ENCODE data around the gene GALC.

The GALC gene

GRCh38 chr14:87960013-87960787, 32.8 kb downstream of the GALC start:
- no peak for TF ChIP-seq CTCF (IDR thresholded peaks at IDR 0.05)
- Histone ChIP-seq H3K9me3 (no peaks in the 10 kb centered on the region), H3K27ac (no peak overlapping the region), H3K4me1 (no peaks in the 10 kb centered on the region), H3K27me3 (no peaks in the 10 kb centered on the region), H3K4me3 (no peak overlapping the region), H3K36me3 (peaks cover 38 to 59% (median 39%) of the 10 kb centered on the region in 3 donors)
- DNase-seq, result no peak
- intact Hi-C loops (cut with DNase I; ENCODE audit: low total_unique reads), result no loop called here

GRCh38 chr14:87955501-87955900, 37.5 kb downstream of the GALC start:
- H3K36me3 ChIP-seq, result peaks cover 10 to 33% (median 14%) of the 10 kb centered on the region in 3 donors
- no peak overlapping the region for H3K4me3 ChIP-seq
- H3K4me1 ChIP-seq, result no peaks in the 10 kb centered on the region
- intact Hi-C loops (cut with DNase I; ENCODE audit: low total_unique reads), result no loop called here
- no peak overlapping the region for H3K27ac ChIP-seq
- DNase-seq, result no peak
- no peak for TF ChIP-seq CTCF (IDR thresholded peaks at IDR 0.05)
- no peaks in the 10 kb centered on the region for H3K27me3 ChIP-seq
- no peaks in the 10 kb centered on the region for H3K9me3 ChIP-seq

- no peaks in the 10 kb centered on the region for H3K9me3 ChIP-seq
- no peaks in the 10 kb centered on the region for H3K4me1 ChIP-seq
- intact Hi-C loops (cut with DNase I; ENCODE audit: low total_unique reads), result no loop called here
- no peak overlapping the region for H3K27ac ChIP-seq
- DNase-seq, result no peak
- peaks cover 10 to 29% (median 13%) of the 10 kb centered on the region in 3 donors for H3K36me3 ChIP-seq
- no peaks in the 10 kb centered on the region for H3K27me3 ChIP-seq
- TF ChIP-seq CTCF (IDR thresholded peaks at IDR 0.05), result no peak
- H3K4me3 ChIP-seq, result no peak overlapping the region
Measured at GRCh38 chr14:87952307-87953094, 40.5 kb downstream of the GALC start.

- no peak for DNase-seq
- Histone ChIP-seq H3K4me3 (no peak overlapping the region), H3K27me3 (no peaks in the 10 kb centered on the region), H3K27ac (no peak overlapping the region), H3K9me3 (no peaks in the 10 kb centered on the region), H3K36me3 (peaks cover 18 to 55% (median 38%) of the 10 kb centered on the region in 3 donors), H3K4me1 (no peaks in the 10 kb centered on the region)
- intact Hi-C loops (cut with DNase I; ENCODE audit: low total_unique reads), result no loop called here
- peak; percentile 47 to 56 for TF ChIP-seq CTCF (IDR thresholded peaks at IDR 0.05)
Measured at GRCh38 chr14:87944987-87945604, 47.9 kb downstream of the GALC start.

GRCh38 chr14:87940894-87941293, 52.1 kb downstream of the GALC start:
- Histone ChIP-seq H3K27ac (no peak overlapping the region), H3K4me1 (no peaks in the 10 kb centered on the region), H3K9me3 (no peaks in the 10 kb centered on the region), H3K4me3 (no peak overlapping the region), H3K36me3 (peaks cover 18 to 26% (median 24%) of the 10 kb centered on the region in 3 donors), H3K27me3 (no peaks in the 10 kb centered on the region)
- no peak for TF ChIP-seq CTCF (IDR thresholded peaks at IDR 0.05)
- DNase-seq, result no peak
- intact Hi-C loops (cut with DNase I; ENCODE audit: low total_unique reads), result no loop called here

Data from tibial artery (tissue), 4 donors.